GM12878 (cell line): ENCODE data around the gene MAN2A2. TPM values are rescaled to one million over a fixed set of nuclear protein-coding genes. Genes with fewer than 3 reads are reported as not detected.

Experiments used
- ATAC-seq: fragments of 200-7000 bp; cut with Tn5 transposase; 3 replicates; pipeline ENCODE4 v1.9.1; 2020; ENCODE audit warnings: mild to moderate bottlenecking, moderate library complexity
- BruUV-seq: library from RNA; stranded (reverse); fragments of 400-500 nt; replicated peaks from 2 replicates; lab custom pipeline; 2021; lab: Mats Ljungman, UMichigan
- CTCF ChIA-PET: fragments of 300-600 bp; sonication (Branson Sonifier 250); formaldehyde crosslinking; extraction: SDS; loops from one replicate; lab custom pipeline; 2021; ENCODE audit warnings: inconsistent platforms; lab: Yijun Ruan, JAX
- POLR2A ChIA-PET: fragments of 350-600 bp; formaldehyde crosslinking; extraction: SDS; loops from one replicate; lab custom pipeline; 2021; ENCODE audit warnings: inconsistent platforms; lab: Charles Lee
- RAD21 ChIA-PET: fragments of 300-600 bp; sonication (Branson Sonifier 250); formaldehyde crosslinking; loops from one replicate; lab custom pipeline; 2023; ENCODE audit warnings: antibody characterized with exemption; ENCODE audit not compliant: unreplicated experiment; lab: Charles Lee
- SMC1A ChIA-PET: fragments of 300-600 bp; sonication (Branson Sonifier 250); formaldehyde crosslinking; loops from one replicate; lab custom pipeline; 2023; ENCODE audit not compliant: unreplicated experiment, uncharacterized antibody; lab: Charles Lee
- DNase-seq: peaks from one replicate; pipeline ENCODE4 v3.0.0-alpha.2; 2011; ENCODE audit warnings: low read depth, low spot score
- FAIRE-seq: peaks from 3 replicates; lab custom pipeline; 2011; peaks lifted over from hg19 to GRCh38; lab: Jason Lieb, UNC
- H2AFZ ChIP-seq: 2 replicates; pipeline ENCODE4 v1.6.0; 2011; ENCODE audit warnings: low read depth, low read length, control low read depth; ENCODE audit not compliant: control insufficient read depth
- H3K27ac ChIP-seq: 2 replicates; pipeline ENCODE4 v1.5.1; 2011; ENCODE audit warnings: control low read depth; ENCODE audit not compliant: control insufficient read depth, insufficient read depth
- H3K27me3 ChIP-seq, 2 experiments: replicated peaks in 1 of 2; 2 replicates each; pipeline versions ENCODE4 v1.6.0 to v1.6.1; 2011; ENCODE audit warnings: low read length in 1 of 2; ENCODE audit not compliant: control insufficient read depth in 2 of 2, insufficient read depth in 2 of 2
- H3K36me3 ChIP-seq, 2 experiments: 2 replicates each; pipeline ENCODE4 v1.5.1; 2011; ENCODE audit warnings: low read length in 1 of 2; ENCODE audit not compliant: control insufficient read depth in 2 of 2, insufficient read depth in 2 of 2
- H3K4me1 ChIP-seq: 2 replicates; pipeline ENCODE4 v1.6.1; 2011; ENCODE audit warnings: mild to moderate bottlenecking, low read length, moderate library complexity, mixed read lengths; ENCODE audit not compliant: control insufficient read depth, insufficient read depth
- H3K4me2 ChIP-seq: 2 replicates; pipeline ENCODE4 v1.6.0; 2011; ENCODE audit warnings: control low read depth; ENCODE audit not compliant: control insufficient read depth, insufficient read depth
- H3K4me3 ChIP-seq: fragments of 200-600 bp; sonication (generic); 2 replicates; pipeline ENCODE4 v1.5.1; 2016
- H3K79me2 ChIP-seq: 2 replicates; pipeline ENCODE4 v1.6.0; 2011; ENCODE audit warnings: low read length; ENCODE audit not compliant: control insufficient read depth, insufficient read depth
- H3K9ac ChIP-seq: 2 replicates; pipeline ENCODE4 v1.8.0; 2011; ENCODE audit warnings: low read length, control low read depth, mixed read lengths; ENCODE audit not compliant: control insufficient read depth, insufficient read depth
- H3K9me3 ChIP-seq: replicated peaks from 3 replicates; pipeline ENCODE4 v1.5.1; 2011; ENCODE audit warnings: mild to moderate bottlenecking, low read length; ENCODE audit not compliant: control insufficient read depth, insufficient read depth
- H4K20me1 ChIP-seq: 2 replicates; pipeline ENCODE4 v1.6.0; 2011; ENCODE audit not compliant: control insufficient read depth, insufficient read depth
- CBX3 ChIP-seq: fragments of 200-600 bp; sonication (generic); IDR thresholded peaks from 2 replicates; pipeline ENCODE4 v1.6.1; 2016; ENCODE audit warnings: low read depth, borderline replicate concordance
- CEBPB ChIP-seq, 2 experiments: fragments of 150-350 bp in 1 of 2; IDR thresholded peaks; 2 replicates each; pipeline ENCODE4 v1.6.1; 2012 to 2014; ENCODE audit warnings: low read depth in 2 of 2, low read length in 2 of 2, borderline replicate concordance in 1 of 2, inconsistent platforms in 1 of 2
- EP300 ChIP-seq, 2 experiments: fragments of 150-350 bp in 1 of 2; IDR thresholded peaks; 2 replicates each; pipeline ENCODE4 v1.6.1; 2011 to 2012; ENCODE audit warnings: low read depth in 2 of 2, low read length in 2 of 2, borderline replicate concordance in 1 of 2, improper control_type of control experiment in 1 of 2, inconsistent platforms in 1 of 2; ENCODE audit not compliant: control insufficient read depth in 1 of 2
- ESRRA ChIP-seq: IDR thresholded peaks from 2 replicates; pipeline ENCODE4 v1.6.1; 2012; ENCODE audit warnings: mild to moderate bottlenecking, low read length, improper control_type of control experiment
- IRF4 ChIP-seq: IDR thresholded peaks from 2 replicates; pipeline ENCODE4 v1.6.1; 2011; ENCODE audit warnings: low read depth, low read length
- MAX ChIP-seq: IDR thresholded peaks from 2 replicates; pipeline ENCODE4 v1.6.1; 2012; ENCODE audit warnings: low read depth, low read length, improper control_type of control experiment
- POLR2A ChIP-seq: IDR thresholded peaks from 2 replicates; pipeline ENCODE4 v1.6.1; 2011; ENCODE audit warnings: low read depth, mild to moderate bottlenecking, low read length
- PRDM15 ChIP-seq: fragments of 450-650 bp; formaldehyde crosslinking; IDR thresholded peaks from 2 replicates; pipeline ENCODE4 v1.4.0; 2020; ENCODE audit warnings: mild to moderate bottlenecking, moderate library complexity
- SRF ChIP-seq, 2 experiments: IDR thresholded peaks; 2 replicates each; pipeline ENCODE4 v1.6.1; 2011; ENCODE audit warnings: low read depth in 2 of 2, low read length in 2 of 2, mild to moderate bottlenecking in 1 of 2, moderate library complexity in 1 of 2
- TCF7 ChIP-seq: IDR thresholded peaks from 2 replicates; pipeline ENCODE4 v1.6.1; 2014; ENCODE audit warnings: antibody characterized with exemption, borderline replicate concordance
- ZBTB40 ChIP-seq: fragments of 450-650 bp; IDR thresholded peaks from 2 replicates; pipeline ENCODE4 v1.6.1; 2016; ENCODE audit warnings: mild to moderate bottlenecking, moderate library complexity, borderline replicate concordance
- ZNF274 ChIP-seq: IDR thresholded peaks from one replicate; pipeline ENCODE4 v1.8.0; 2011; ENCODE audit not compliant: insufficient read length, insufficient read depth
- WGBS: methylation state at CpG from one replicate; pipeline ENCODE4 v1.1.6; 2016; ENCODE audit warnings: low lambda C conversion rate; ENCODE audit not compliant: insufficient replicate concordance, insufficient coverage; ENCODE audit errors: missing lambda C conversion rate; 5-methylcytosine and 5-hydroxymethylcytosine counted together
- in situ Hi-C: fragments of 300-500 bp; cut with MboI; formaldehyde crosslinking; loops from 9 replicates; pipeline ENCODE4 v1.14.3; 2018; ENCODE audit warnings: mixed read lengths
- intact Hi-C: fragments of 100-400 bp; cut with micrococcal nuclease; formaldehyde crosslinking; loops from one replicate; pipeline ENCODE4 v1.14.2; 2022; ENCODE audit not compliant: unreplicated experiment
- polyA plus RNA-seq, 11 experiments: library from polyadenylated mRNA; depleted of rRNA in 4 of 11; unstranded in 6 of 11; stranded (reverse) in 5 of 11; fragments of >200 nt; fragmentation: Nextera tagmentation in 4 of 11; fragmentation: Illumina TruSeq in 1 of 11; extraction: Ambion mirVana in 4 of 11; extraction: Trizol in 1 of 11; gene quantifications; 1 replicate in 1 of 11; 2 replicates in 10 of 11; pipeline versions ENCODE4 v1.2.1 to v1.2.3, GENCODE V29; 2011 to 2016; ENCODE audit warnings: inconsistent platforms in 2 of 11, missing spikeins in 2 of 11, low read depth in 1 of 11
- total RNA-seq, 4 experiments: library from RNA; depleted of rRNA in 3 of 4; stranded (reverse); fragments of >200 nt in 3 of 4; fragmentation: Illumina TruSeq in 1 of 4; extraction: Trizol in 1 of 4; gene quantifications; 2 replicates each; pipeline versions ENCODE4 v1.2.1 to v1.2.3, GENCODE V29; 2013 to 2021

The MAN2A2 gene
- total and polyA plus RNA-seq, 10 of the 15 experiments (the other 5 are each of a cell fraction or from before 2014, with no cell fraction given) = 4.2 to 79.4 (median 23.2) TPM

- no TSS peak for BruUV-seq
- Histone ChIP-seq H3K79me2 (peaks cover 14% of the 10 kb centered on the region), H4K20me1 (no peaks in the 10 kb centered on the region; the same call in 1 of the 2 replicates), H2AFZ (no peak overlapping the region), H3K27me3 (no peaks in the 10 kb centered on the region), H3K4me1 (peaks cover 9% of the 10 kb centered on the region), H3K4me3 (no peak overlapping the region), H3K4me2 (no peak overlapping the region), H3K36me3 (peaks cover 9 to 28% of the 10 kb centered on the region in 2 experiments), H3K9ac (no peak overlapping the region), H3K9me3 (no peaks in the 10 kb centered on the region), H3K27ac (no peak overlapping the region)
- ATAC-seq (no peak), DNase-seq (no peak), FAIRE-seq (no peak)
- in situ Hi-C loops = no loop called here
- POLR2A ChIA-PET = interaction anchor here (0.5 to 0.7 kb wide), 2 partner anchors 15 to 302 kb away, joined by 3 read pairs; partner anchors contain the start of gene RCCD1
- RAD21 ChIA-PET = interaction anchor here (0.9 to 1.0 kb wide), 2 partner anchors 17 kb away, joined by 3 read pairs; no protein-coding TSS in a partner anchor
- TF ChIP-seq MAX (no peak), EP300 (IDR thresholded peaks at IDR 0.05; ENCODE audit: borderline replicate concordance in 1 of 2, control insufficient read depth in 1 of 2, low read depth in 2 of 2, low read length in 2 of 2) (no peak), CEBPB (IDR thresholded peaks at IDR 0.05; ENCODE audit: borderline replicate concordance in 1 of 2, low read depth in 2 of 2, low read length in 2 of 2) (no peak), ESRRA (no peak), ZNF274 (no peak), ZBTB40 (no peak), TCF7 (no peak), PRDM15 (no peak), CBX3 (no peak), SRF (IDR thresholded peaks at IDR 0.05; ENCODE audit: low read depth in 2 of 2, low read length in 2 of 2) (no peak), IRF4 (no peak), POLR2A (no peak)
- CTCF ChIA-PET = no interaction called here
- intact Hi-C loops = loop anchor here (10.0 kb wide), 1 partner anchor 85 kb away; no protein-coding TSS in a partner anchor
- SMC1A ChIA-PET = no interaction called here
- WGBS = 90% methylated on average over 7 of the region's 7 CpGs
These were observed 36.7 kb downstream of the MAN2A2 start for GRCh38 chr15:90939756-90940155.
